Measurements from ENCODE around the gene ZNRF3.

ZNRF3 gene

DNA sequence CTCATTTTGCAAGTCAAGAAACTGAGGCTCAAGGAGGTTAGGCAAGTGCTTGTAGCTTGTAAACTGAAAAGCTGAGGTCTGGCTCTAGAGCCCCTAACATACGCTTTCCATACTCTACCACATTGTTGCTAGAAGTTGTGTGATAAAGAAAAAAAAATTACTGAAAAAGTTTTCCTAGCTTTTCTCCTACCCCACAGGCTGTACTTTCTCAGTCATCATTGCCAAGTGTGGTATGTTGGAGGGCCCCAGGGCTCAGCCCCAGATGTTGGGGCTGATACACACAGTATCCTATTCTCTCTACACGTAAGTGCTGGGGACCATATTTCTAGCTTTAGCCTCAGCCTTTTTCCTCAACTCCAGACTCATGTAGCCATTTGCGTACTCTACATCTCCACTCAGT is 205.4 kb downstream of the ZNRF3 start:
- DNase-seq (ENCODE audit: low read depth in 2 of 2) = no peak

DNA sequence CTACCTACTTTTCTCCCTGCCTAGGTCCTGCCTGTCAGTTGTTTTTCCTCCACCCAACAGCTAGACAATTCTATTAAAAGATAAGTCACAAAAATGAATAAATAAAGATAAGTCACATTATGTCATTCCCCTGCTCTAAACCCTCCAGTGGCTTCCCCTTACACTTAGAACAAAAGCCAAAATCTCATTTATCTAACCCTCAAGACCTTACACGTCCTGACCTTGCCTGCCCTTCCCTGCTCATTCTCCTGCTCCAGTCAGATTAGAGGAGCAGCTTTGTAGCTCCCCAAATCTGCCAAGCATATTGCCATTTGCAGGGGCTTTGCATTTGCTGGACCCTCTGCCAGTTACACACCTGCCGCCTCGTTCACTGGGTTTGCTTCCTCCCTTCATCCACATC is 206.1 kb downstream of the ZNRF3 start:
- no peak for DNase-seq (ENCODE audit: low read depth in 2 of 2)

DNA sequence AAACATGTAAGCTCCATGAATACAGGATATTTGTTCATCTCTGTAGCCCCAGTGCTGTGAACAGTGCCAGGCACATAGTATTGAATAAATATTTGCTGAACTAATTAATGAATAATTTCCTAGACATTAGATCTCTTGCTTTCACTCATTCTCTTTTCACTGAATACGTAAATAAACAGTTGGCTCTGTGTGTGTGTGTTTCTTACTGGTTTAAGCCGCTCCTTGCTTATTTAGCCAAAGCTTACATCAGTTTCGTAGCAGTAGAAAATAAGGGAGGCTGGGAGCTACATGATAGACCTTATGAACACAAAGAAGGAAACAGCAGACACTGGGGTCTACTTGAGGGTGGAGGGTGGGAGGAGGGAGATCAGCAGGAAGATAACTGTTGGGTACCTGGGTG is 206.7 kb downstream of the ZNRF3 start:
- DNase-seq (ENCODE audit: low read depth in 2 of 2) = no peak

- DNase-seq (ENCODE audit: low read depth in 2 of 2) = no peak
Measured at GRCh38 chr22:29092243-29092642, 208.9 kb downstream of the ZNRF3 start.

DNA sequence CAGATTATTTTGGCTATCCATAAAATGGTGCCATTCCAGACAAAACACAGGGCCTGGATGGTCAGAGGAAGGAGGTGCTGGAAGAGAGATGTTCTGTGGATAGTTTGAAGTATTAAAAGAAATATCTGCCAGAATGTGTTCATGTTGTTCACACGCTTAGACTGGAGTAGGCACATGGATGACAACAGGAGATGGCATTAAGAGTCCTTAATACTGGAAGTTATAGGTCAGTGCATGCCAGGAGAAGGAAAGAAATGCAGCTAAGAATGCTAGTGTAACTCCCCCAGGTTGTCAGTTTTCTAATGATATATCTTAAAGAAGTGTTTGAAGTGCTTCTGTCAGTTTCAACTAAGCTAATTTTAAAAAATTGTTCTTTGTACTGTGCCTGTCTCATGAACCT is 209.7 kb downstream of the ZNRF3 start:
- DNase-seq (ENCODE audit: low read depth in 2 of 2) = no peak

DNA sequence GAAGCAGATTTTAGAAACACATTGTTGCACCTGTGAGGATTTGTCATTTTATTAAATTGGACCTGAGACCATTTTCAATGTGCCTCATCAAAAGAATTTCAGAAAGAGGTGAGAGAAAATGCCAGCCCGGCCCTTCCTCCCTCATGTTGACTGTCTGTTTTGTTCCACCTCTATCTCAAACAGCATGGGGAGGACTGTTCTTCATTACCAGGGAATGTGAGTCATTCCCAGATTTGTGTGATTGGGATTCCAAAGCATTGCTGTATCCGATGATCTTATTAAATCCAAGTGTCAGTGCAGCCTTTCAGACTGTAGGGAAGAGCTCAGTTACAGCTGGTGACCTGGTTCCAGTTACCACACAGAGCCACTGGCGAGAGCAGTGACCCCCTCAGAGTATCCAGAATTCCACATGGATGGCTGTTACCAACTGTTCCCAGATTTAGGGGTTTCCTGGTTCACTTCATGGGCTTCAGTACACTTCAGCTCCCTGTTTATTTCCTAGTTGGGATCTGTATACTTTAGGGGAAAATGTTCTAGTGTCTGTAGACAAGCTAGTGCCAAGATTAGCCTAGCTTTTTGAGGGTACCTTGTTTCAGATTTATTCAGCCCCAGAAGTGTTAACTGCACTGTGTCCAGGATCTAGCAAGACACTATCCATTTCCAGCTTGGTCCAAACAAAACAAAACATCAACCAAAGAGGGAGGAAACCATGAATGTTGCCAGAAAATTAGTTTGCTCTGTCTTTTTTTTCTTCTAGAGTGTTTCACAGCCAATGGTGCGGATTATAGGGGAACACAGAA is 210.3 kb downstream of the ZNRF3 start:
- no peak for DNase-seq (ENCODE audit: low read depth in 2 of 2)

DNA sequence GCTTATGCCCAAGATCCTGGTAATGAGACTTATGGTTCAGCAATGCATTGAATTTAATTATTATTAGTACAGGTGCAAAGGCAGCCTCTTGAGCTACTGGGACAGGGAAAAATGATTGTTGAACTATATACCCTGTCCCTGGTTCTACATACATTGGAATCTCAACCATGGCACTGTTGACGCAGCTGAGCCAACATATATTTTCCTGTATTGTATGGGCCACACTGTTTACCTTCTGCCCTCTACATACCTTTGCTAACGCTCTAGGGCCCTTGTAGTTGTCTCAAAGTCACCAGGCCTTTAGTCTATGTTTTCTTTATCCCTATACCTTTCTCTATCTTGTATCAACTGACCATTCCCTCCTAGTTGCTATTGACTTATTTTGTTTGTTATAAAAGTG is 212.1 kb downstream of the ZNRF3 start:
- DNase-seq (ENCODE audit: low read depth in 2 of 2) = no peak

DNA sequence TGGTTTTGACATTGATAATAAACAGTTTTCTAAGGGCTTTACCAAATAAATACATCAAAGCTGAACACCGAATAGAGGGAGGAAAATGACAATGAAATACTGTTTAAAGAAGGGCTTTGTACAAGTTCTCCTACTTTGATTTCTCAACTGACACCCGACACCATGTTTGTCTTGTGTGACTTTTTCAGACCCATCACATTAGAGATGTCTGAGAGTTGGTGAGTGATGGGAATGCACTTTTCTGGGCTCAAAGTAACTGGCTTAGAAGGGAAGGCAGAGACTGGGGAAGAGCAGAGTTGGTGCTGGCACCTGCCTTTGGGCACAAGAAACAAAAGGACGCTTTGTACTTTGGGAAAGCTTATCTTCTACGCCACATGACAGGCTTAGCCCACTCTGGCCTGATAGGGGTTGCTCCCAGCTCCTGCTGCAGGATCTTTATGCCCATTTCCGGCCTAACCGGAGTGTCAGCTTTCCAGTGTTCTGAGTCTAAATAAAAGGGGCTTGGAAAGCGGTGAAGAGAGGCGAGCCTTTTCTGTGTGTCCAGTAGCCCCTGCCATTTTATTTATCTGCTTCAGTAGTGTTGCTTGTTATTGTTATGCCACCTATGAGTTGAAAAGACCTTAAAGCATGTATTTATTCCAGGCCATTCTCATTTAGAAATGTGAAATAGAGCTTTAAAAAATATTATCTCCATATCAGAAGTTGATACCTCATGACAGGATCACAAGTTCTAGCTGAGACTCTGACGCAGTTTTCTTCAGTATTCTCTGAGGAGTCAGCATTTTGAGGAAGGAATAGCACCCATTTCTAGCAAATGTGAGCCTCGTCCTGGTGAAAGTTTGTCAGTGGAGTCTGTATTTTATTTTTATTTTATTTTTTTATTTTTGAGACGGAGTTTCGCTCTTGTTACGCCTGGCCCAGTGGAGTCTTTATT is 213.6 kb downstream of the ZNRF3 start:
- no peak for DNase-seq (ENCODE audit: low read depth in 2 of 2)

GRCh38 chr22:29098296-29098695 is 214.9 kb downstream of the ZNRF3 start:
- no peak for DNase-seq (ENCODE audit: low read depth in 2 of 2)

GRCh38 chr22:29102300-29102699 is 218.9 kb downstream of the ZNRF3 start:
- no peak for DNase-seq (ENCODE audit: low read depth in 2 of 2)

DNA sequence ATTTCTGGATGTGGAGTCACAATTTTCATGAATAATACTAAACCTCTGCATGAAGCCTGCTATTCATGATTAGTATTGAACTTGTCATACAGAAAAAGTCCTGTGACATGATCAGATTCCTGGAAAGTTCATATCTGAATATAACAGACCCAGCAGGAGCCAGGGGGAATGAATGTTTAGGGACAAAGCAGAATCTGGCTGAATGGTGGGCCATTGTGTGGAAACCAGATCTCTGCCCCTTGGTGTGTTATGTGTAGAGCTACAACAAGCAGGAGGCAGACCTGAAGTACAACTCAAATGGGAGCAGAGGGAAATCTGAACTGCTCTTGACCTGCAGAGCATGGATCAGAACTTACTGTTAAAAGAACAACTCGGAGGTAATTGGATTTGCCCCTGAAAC is 219.7 kb downstream of the ZNRF3 start:
- no peak for DNase-seq (ENCODE audit: low read depth in 2 of 2)

GRCh38 chr22:29105468-29105867 is 222.1 kb downstream of the ZNRF3 start:
- no peak for DNase-seq (ENCODE audit: low read depth in 2 of 2)

- no peak for DNase-seq (ENCODE audit: low read depth in 2 of 2)
Measured at GRCh38 chr22:29106839-29107238, 223.5 kb downstream of the ZNRF3 start.

Measured in stimulated activated CD8-positive, alpha-beta memory T cell treated with anti-CD3 and anti-CD28 coated beads, Interleukin-2, amount 100 ng/mL, for 1 hour (primary cell).